C4-2B (cell line): ENCODE data around the gene IGF2BP3.

Experiments
- ZFX ChIP-seq: fragments of 450-650 bp; IDR thresholded peaks from 2 replicates; pipeline ENCODE4 v1.6.1; 2017
- TF ChIP-seq, protein P1 (sequence below): fragments of 450-650 bp; conservative IDR thresholded peaks from 2 replicates; pipeline ENCODE4 v1.5.1; 2017; ENCODE audit warnings: mild to moderate bottlenecking

DNA sequence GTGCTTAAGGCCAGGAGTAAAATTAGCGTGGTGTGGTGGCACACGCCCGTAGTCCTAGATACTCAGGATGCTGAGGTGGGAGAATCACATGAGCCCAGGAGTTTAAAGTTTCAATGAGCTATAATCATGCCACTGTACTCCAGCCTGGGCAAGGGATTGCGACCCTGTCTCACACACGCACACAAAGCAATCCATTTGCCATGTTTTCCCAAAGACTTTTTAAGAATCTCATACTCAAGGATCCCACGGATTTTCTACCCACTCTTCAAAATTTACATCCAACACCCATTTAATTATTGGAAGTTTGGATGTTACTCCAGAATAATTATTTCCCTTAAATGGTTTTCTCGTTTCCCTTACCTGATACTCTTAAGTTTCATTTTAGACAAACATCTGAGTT is 47.9 kb downstream of the IGF2BP3 start:
- TF ChIP-seq, protein P1, sequence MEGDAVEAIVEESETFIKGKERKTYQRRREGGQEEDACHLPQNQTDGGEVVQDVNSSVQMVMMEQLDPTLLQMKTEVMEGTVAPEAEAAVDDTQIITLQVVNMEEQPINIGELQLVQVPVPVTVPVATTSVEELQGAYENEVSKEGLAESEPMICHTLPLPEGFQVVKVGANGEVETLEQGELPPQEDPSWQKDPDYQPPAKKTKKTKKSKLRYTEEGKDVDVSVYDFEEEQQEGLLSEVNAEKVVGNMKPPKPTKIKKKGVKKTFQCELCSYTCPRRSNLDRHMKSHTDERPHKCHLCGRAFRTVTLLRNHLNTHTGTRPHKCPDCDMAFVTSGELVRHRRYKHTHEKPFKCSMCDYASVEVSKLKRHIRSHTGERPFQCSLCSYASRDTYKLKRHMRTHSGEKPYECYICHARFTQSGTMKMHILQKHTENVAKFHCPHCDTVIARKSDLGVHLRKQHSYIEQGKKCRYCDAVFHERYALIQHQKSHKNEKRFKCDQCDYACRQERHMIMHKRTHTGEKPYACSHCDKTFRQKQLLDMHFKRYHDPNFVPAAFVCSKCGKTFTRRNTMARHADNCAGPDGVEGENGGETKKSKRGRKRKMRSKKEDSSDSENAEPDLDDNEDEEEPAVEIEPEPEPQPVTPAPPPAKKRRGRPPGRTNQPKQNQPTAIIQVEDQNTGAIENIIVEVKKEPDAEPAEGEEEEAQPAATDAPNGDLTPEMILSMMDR = no peak
- TF ChIP-seq ZFX = no peak
